PC-9 (cell line): ENCODE data around the gene CD99L2. TPM values are rescaled to one million over a fixed set of nuclear protein-coding genes. Genes with fewer than 3 reads are reported as not detected.

Source experiments
- BruUV-seq: library from RNA; stranded (reverse); fragments of 400-500 nt; replicated peaks from 2 replicates; lab custom pipeline; 2021; lab: Mats Ljungman, UMichigan
- CTCF ChIA-PET: fragments of 300-600 bp; sonication (Branson Sonifier 250); formaldehyde crosslinking; loops from one replicate; lab custom pipeline; 2022; ENCODE audit warnings: antibody characterized with exemption; lab: Charles Lee
- POLR2A ChIA-PET: fragments of 300-600 bp; sonication (Branson Sonifier 250); formaldehyde crosslinking; loops from one replicate; lab custom pipeline; 2022; ENCODE audit warnings: antibody characterized with exemption; ENCODE audit not compliant: unreplicated experiment; lab: Charles Lee
- DNase-seq, 2 experiments: peaks; one replicate each; pipeline versions ENCODE4 v3.0.0 to v3.0.0-alpha.2; 2015 to 2022; ENCODE audit warnings: mixed read lengths in 1 of 2
- H2AFZ ChIP-seq: fragments of 200-600 bp; sonication (generic); 2 replicates; pipeline ENCODE4 v1.8.1; 2017; ENCODE audit warnings: antibody characterized with exemption
- H3F3A ChIP-seq: fragments of 200-600 bp; sonication (generic); 2 replicates; pipeline ENCODE4 v1.8.1; 2017; ENCODE audit warnings: antibody characterized with exemption, mild to moderate bottlenecking, low read depth; ENCODE audit not compliant: insufficient read depth
- H3K27ac ChIP-seq: fragments of 200-600 bp; sonication (generic); 2 replicates; pipeline ENCODE4 v1.6.1; 2016; ENCODE audit warnings: mixed run types
- H3K27me3 ChIP-seq: fragments of 200-600 bp; sonication (generic); 2 replicates; pipeline ENCODE4 v1.6.1; 2016; ENCODE audit warnings: low read depth, mixed run types; ENCODE audit not compliant: insufficient read depth
- H3K36me3 ChIP-seq: fragments of 200-600 bp; sonication (generic); 2 replicates; pipeline ENCODE4 v1.6.1; 2016; ENCODE audit warnings: low read depth, mixed run types
- H3K4me1 ChIP-seq: fragments of 200-600 bp; sonication (generic); replicated peaks from 2 replicates; pipeline ENCODE4 v1.6.1; 2016; ENCODE audit warnings: mixed run types; ENCODE audit not compliant: insufficient read depth
- H3K4me2 ChIP-seq: fragments of 200-600 bp; sonication (generic); 2 replicates; pipeline ENCODE4 v1.6.1; 2017; ENCODE audit warnings: mixed run types
- H3K4me3 ChIP-seq: fragments of 200-600 bp; sonication (generic); 2 replicates; pipeline ENCODE4 v1.6.1; 2016; ENCODE audit warnings: mixed run types
- H3K79me2 ChIP-seq: fragments of 200-600 bp; sonication (generic); 2 replicates; pipeline ENCODE4 v1.6.1; 2017; ENCODE audit warnings: low read depth, mixed run types
- H3K9me2 ChIP-seq: fragments of 200-600 bp; sonication (generic); 2 replicates; pipeline ENCODE4 v1.8.1; 2017; ENCODE audit warnings: mild to moderate bottlenecking; ENCODE audit not compliant: insufficient read depth
- H3K9me3 ChIP-seq: fragments of 200-600 bp; sonication (generic); 2 replicates; pipeline ENCODE4 v1.8.1; 2016; ENCODE audit warnings: low read depth; ENCODE audit not compliant: insufficient read depth
- H4K20me1 ChIP-seq: fragments of 200-600 bp; sonication (generic); 2 replicates; pipeline ENCODE4 v1.8.1; 2017; ENCODE audit not compliant: insufficient read depth
- EZH2 ChIP-seq: fragments of 200-600 bp; sonication (generic); IDR thresholded peaks from 2 replicates; pipeline ENCODE4 v1.8.0; 2017; ENCODE audit warnings: antibody characterized with exemption, low read depth
- intact Hi-C: fragments of 100-400 bp; cut with micrococcal nuclease; formaldehyde crosslinking; loops from one replicate; pipeline ENCODE4 v1.10.0; 2022; ENCODE audit not compliant: unreplicated experiment
- total RNA-seq: library from RNA; stranded (reverse); gene quantifications from 2 replicates; pipeline ENCODE4 v1.2.3, GENCODE V29; 2021
- TF ChIP-seq, protein P1 (sequence below): fragments of 200-600 bp; sonication (generic); conservative IDR thresholded peaks from 2 replicates; pipeline ENCODE4 v1.6.1; 2017; ENCODE audit warnings: mixed run types, antibody characterized with exemption, mild to moderate bottlenecking, moderate library complexity

Gene CD99L2
- total RNA-seq, 1 experiment from 2014 or later = 22.5 TPM

DNA sequence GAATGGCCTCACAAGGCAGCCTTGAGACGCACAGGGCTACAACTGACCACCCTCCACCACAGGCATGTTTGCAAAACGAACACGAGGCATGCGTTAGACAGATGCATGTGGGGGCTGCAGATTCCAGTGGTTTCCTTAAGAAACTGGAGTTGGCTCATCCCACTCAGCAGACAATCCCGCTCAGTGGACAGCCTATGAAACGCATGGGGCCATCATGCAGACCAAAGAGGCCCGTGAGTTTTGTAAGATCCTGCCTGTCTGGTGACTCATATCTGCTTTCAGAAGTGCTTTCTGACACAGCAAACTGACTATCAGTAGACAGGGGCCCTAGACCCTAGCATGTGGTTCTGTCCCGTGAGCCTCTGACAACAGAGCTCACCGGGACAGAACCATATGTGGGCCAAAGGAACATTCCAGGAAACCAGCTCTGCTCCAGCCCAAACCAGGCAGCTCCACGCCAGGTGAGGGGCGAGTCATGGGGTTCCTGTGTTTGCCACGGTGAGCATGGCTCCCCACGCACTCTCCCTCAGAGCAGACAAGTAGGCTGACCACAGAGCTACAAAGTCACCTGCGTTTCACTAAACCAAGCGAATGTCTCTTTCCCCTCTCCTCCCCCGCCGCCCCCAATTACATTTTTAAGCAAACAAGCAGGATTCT lies 130.9 kb downstream of the CD99L2 start:
- Histone ChIP-seq H3K36me3 (no peaks in the 10 kb centered on the region), H3K4me3 (no peak overlapping the region), H3K4me1 (no peaks in the 10 kb centered on the region), H3K79me2 (no peaks in the 10 kb centered on the region), H3K4me2 (no peak overlapping the region), H3K27me3 (no peaks in the 10 kb centered on the region), H4K20me1 (no peaks in the 10 kb centered on the region), H2AFZ (no peak overlapping the region), H3K27ac (no peak overlapping the region), H3F3A (peaks cover 4% of the 10 kb centered on the region; the same call in 1 of the 2 replicates), H3K9me3 (no peaks in the 10 kb centered on the region), H3K9me2 (no peaks in the 10 kb centered on the region)
- ChIA-PET POLR2A (no interaction called here), CTCF (no interaction called here)
- DNase-seq = no peak
- no peak for TF ChIP-seq EZH2
- TF ChIP-seq, protein P1, sequence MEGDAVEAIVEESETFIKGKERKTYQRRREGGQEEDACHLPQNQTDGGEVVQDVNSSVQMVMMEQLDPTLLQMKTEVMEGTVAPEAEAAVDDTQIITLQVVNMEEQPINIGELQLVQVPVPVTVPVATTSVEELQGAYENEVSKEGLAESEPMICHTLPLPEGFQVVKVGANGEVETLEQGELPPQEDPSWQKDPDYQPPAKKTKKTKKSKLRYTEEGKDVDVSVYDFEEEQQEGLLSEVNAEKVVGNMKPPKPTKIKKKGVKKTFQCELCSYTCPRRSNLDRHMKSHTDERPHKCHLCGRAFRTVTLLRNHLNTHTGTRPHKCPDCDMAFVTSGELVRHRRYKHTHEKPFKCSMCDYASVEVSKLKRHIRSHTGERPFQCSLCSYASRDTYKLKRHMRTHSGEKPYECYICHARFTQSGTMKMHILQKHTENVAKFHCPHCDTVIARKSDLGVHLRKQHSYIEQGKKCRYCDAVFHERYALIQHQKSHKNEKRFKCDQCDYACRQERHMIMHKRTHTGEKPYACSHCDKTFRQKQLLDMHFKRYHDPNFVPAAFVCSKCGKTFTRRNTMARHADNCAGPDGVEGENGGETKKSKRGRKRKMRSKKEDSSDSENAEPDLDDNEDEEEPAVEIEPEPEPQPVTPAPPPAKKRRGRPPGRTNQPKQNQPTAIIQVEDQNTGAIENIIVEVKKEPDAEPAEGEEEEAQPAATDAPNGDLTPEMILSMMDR = no peak
- BruUV-seq = no TSS peak
- intact Hi-C loops = no loop called here

DNA sequence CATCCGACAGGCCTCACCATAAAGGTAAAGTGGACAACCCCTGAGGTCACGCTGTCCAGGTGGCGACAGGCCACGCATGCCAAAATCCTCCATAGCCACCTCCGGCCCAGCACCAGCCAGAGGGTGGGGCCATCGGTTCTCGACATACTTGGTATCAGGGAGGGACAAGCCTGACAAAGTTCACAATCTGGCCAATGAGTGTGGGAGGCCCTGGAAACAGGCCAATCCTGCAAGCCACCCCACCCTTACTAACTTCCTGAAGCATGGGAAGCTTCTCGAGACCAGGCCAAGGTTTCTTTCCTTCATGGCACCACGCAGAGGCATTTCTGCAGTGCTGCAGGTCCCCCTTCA lies 131.4 kb downstream of the CD99L2 start:
- CTCF ChIA-PET = no interaction called here
- POLR2A ChIA-PET = interaction anchor here (0.6 kb wide), 1 partner anchor 224 kb away, joined by 5 read pairs; no protein-coding TSS in a partner anchor

DNA sequence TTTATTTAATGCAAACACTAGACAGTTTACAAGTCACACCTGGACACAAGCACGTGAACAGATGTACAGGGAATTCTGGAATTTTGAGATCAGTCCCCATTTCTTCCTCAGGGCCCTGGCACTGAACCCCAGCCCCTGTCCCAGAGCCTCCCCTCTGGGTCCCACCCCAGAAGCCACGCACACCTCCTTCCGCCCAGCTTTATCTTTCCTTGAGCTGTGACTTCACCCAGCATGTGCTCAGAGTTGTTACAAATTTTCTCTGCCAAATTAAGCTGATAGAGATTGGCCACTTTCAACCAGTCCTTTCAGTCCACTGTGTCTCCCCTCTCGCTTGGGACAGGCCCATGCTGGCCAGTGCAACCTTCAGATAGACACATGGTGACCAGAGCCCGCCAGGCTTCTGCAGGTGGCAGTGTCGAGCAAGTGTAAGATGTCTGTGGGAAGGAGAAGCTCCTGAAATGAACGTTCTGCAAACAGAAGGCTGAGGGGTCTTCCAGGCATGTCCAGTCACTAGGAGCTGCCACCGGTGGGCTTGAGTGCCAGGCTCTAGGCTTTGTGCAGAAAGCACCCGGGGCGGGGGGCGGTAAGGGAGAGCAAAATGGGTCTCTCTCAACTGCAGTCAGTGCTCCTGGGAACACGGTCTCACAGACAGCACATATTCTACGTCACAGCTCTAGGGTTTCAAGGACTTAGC lies 132.0 kb downstream of the CD99L2 start:
- BruUV-seq = no TSS peak
- Histone ChIP-seq H3K4me1 (no peaks in the 10 kb centered on the region), H3K4me2 (no peak overlapping the region), H3K79me2 (no peaks in the 10 kb centered on the region), H3K27ac (no peak overlapping the region), H3K9me3 (no peaks in the 10 kb centered on the region), H4K20me1 (no peaks in the 10 kb centered on the region), H3K27me3 (no peaks in the 10 kb centered on the region), H3K4me3 (no peak overlapping the region), H3K9me2 (no peaks in the 10 kb centered on the region), H3K36me3 (no peaks in the 10 kb centered on the region), H2AFZ (no peak overlapping the region), H3F3A (peaks cover 4% of the 10 kb centered on the region; the same call in 1 of the 2 replicates)
- DNase-seq = no peak
- no peak for TF ChIP-seq EZH2
- TF ChIP-seq, protein P1 = 0 out of 2 replicates have a peak, but pooled peaks have one; percentile 25
- ChIA-PET CTCF (no interaction called here), POLR2A (interaction anchor here (0.6 kb wide), 1 partner anchor 224 kb away, joined by 5 read pairs; no protein-coding TSS in a partner anchor)
- intact Hi-C loops = no loop called here

More for the DNA sequence above, 131.4 kb downstream of the CD99L2 start:
- Histone ChIP-seq H3K9me2 (no peaks in the 10 kb centered on the region), H3K27me3 (no peaks in the 10 kb centered on the region), H3K4me2 (no peak overlapping the region), H2AFZ (no peak overlapping the region), H3K27ac (no peak overlapping the region), H3K36me3 (no peaks in the 10 kb centered on the region), H4K20me1 (no peaks in the 10 kb centered on the region), H3K4me3 (no peak overlapping the region), H3F3A (peaks cover 4% of the 10 kb centered on the region; the same call in 1 of the 2 replicates), H3K9me3 (no peaks in the 10 kb centered on the region), H3K79me2 (no peaks in the 10 kb centered on the region), H3K4me1 (no peaks in the 10 kb centered on the region)
- intact Hi-C loops = no loop called here
- BruUV-seq = no TSS peak
- no peak for DNase-seq
- TF ChIP-seq EZH2 = no peak
- TF ChIP-seq, protein P1 = no peak
